ENCODE data around the gene TMEM98. TPM values are rescaled to one million over a fixed set of nuclear protein-coding genes. Genes with fewer than 3 reads are reported as not detected.
A peak's percentile ranks its signal among the peaks of the same experiment; 100 is the strongest.

The TMEM98 gene
- total and polyA plus RNA-seq, 9 of the 15 experiments (the other 6 are each of a cell fraction or from before 2014, with no cell fraction given): 33.5 to 164 (median 84.7) TPM

- TF ChIP-seq MBD1 (CRISPR knock-in tag; IDR thresholded peaks at IDR 0.05) (no peak), CAMTA2 (CRISPR knock-in tag; conservative IDR thresholded peaks at IDR 0.05) (no peak), GTF2B (IDR thresholded peaks at IDR 0.05; ENCODE audit: extremely low read depth, insufficient read length) (no peak), HES1 (IDR thresholded peaks at IDR 0.05; ENCODE audit: low read depth) (0 out of 2 replicates have a peak, but pooled peaks have one; percentile 40), XRCC4 (IDR thresholded peaks at IDR 0.05; ENCODE audit: extremely low read depth, insufficient read depth, insufficient read length) (no peak), ZNF778 (CRISPR knock-in tag; IDR thresholded peaks at IDR 0.05) (no peak), NRF1 (conservative IDR thresholded peaks at IDR 0.05 in 1 of 2, IDR thresholded peaks at IDR 0.05 in 1 of 2) (0 out of 4 replicates have a peak, but pooled peaks of 1 of the 2 experiments have one; percentile 15), ZNF165 (CRISPR knock-in tag; IDR thresholded peaks at IDR 0.05; ENCODE audit: borderline replicate concordance) (no peak), HDAC1 (IDR thresholded peaks at IDR 0.05) (peak in 1 of 2 experiments; percentile 75; a peak in 2 of 4 replicates), CCNT2 (IDR thresholded peaks at IDR 0.05; ENCODE audit: borderline replicate concordance, extremely low read depth, insufficient read length, low read depth, low read length) (no peak), RERE (CRISPR knock-in tag; IDR thresholded peaks at IDR 0.05; ENCODE audit: borderline replicate concordance) (no peak), CEBPG (CRISPR knock-in tag; IDR thresholded peaks at IDR 0.05) (peak; percentile 63), CEBPG (tag; conservative IDR thresholded peaks at IDR 0.05 in 1 of 2, IDR thresholded peaks at IDR 0.05 in 1 of 2) (peak; percentile 74 to 92; a peak in 3 of 4 replicates), ZKSCAN8 (CRISPR knock-in tag; IDR thresholded peaks at IDR 0.05) (peak; percentile 63; the same call in 1 of the 2 replicates), MCM2 (IDR thresholded peaks at IDR 0.05; ENCODE audit: low read depth) (no peak), TOE1 (IDR thresholded peaks at IDR 0.05; ENCODE audit: borderline replicate concordance) (0 out of 2 replicates have a peak, but pooled peaks have one; percentile 12), TOE1 (CRISPR knock-in tag; IDR thresholded peaks at IDR 0.05; ENCODE audit: borderline replicate concordance, low read depth) (no peak), NFIC (IDR thresholded peaks at IDR 0.05) (peak; percentile 72), BRF1 (IDR thresholded peaks at IDR 0.05; ENCODE audit: borderline replicate concordance, extremely low read depth, insufficient read length) (no peak)
Observed at GRCh38 chr17:32894245-32894644, 33.7 kb upstream of the TMEM98 start (continued).

Measured in K562 (cell line).